ENCODE data around the gene RAD18.

DNA sequence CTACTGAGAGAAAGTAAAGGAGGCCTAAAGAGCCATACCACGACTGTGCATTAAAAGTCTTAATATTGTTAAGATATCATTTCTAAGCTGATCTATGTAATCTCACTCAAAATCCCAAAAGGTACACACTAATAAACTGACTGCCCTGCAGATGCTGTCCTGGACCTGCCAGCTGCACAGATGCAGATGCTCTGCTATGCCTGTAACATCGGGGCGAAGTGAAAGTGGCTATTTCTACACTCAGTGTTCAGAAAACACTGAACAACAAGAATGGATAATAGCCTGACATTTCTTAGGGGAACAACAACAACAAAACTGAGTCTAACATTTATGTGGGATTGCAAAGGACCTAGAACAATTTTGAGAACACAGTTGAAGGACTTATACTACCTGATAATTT lies 31.9 kb downstream of the RAD18 start:
- TF ChIP-seq, protein P1, sequence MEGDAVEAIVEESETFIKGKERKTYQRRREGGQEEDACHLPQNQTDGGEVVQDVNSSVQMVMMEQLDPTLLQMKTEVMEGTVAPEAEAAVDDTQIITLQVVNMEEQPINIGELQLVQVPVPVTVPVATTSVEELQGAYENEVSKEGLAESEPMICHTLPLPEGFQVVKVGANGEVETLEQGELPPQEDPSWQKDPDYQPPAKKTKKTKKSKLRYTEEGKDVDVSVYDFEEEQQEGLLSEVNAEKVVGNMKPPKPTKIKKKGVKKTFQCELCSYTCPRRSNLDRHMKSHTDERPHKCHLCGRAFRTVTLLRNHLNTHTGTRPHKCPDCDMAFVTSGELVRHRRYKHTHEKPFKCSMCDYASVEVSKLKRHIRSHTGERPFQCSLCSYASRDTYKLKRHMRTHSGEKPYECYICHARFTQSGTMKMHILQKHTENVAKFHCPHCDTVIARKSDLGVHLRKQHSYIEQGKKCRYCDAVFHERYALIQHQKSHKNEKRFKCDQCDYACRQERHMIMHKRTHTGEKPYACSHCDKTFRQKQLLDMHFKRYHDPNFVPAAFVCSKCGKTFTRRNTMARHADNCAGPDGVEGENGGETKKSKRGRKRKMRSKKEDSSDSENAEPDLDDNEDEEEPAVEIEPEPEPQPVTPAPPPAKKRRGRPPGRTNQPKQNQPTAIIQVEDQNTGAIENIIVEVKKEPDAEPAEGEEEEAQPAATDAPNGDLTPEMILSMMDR (IDR thresholded peaks at IDR 0.05; ENCODE audit: low read length) = no peak
- no peak for TF ChIP-seq EZH2phosphoT487 (IDR thresholded peaks at IDR 0.05; ENCODE audit: low read length)
